Endothelial cell of umbilical vein (primary cell): Measurements from ENCODE around the gene TEKT1. TPM values are rescaled to one million over a fixed set of nuclear protein-coding genes. Genes with fewer than 3 reads are reported as not detected.
"Not testable (repeated sequence)": the region's sequence is repeated elsewhere in the genome, so short reads cannot be mapped to it uniquely, and the experiment has no call there.

Experiments used
- BruUV-seq: library from RNA; stranded (reverse); fragments of 400-500 nt; replicated peaks from 2 replicates; lab custom pipeline; 2021; lab: Mats Ljungman, UMichigan
- CTCF ChIA-PET: fragments of 300-600, 350-600 bp; sonication (Branson Sonifier 250); formaldehyde crosslinking; loops from one replicate; lab custom pipeline; 2021; ENCODE audit warnings: antibody characterized with exemption, inconsistent platforms; lab: Charles Lee
- POLR2A ChIA-PET: fragments of 300-600, 350-600 bp; sonication (Branson Sonifier 250); formaldehyde crosslinking; loops from one replicate; lab custom pipeline; 2021; ENCODE audit warnings: antibody characterized with exemption, inconsistent platforms; lab: Charles Lee
- DNase-seq: peaks from one replicate; pipeline ENCODE4 v3.0.0-alpha.2; 2011; ENCODE audit warnings: low read depth, low spot score
- FAIRE-seq: peaks from 2 replicates; lab custom pipeline; 2011; peaks lifted over from hg19 to GRCh38; lab: Jason Lieb, UNC
- H2AFZ ChIP-seq: 2 replicates; pipeline ENCODE4 v1.6.0; 2012; ENCODE audit warnings: low read depth, low read length, control low read depth, inconsistent platforms
- H3K27ac ChIP-seq: 2 replicates; pipeline ENCODE4 v1.5.1; 2011; ENCODE audit warnings: low read depth, mild to moderate bottlenecking, control low read depth, low read length, moderate library complexity; ENCODE audit not compliant: insufficient read depth
- H3K27me3 ChIP-seq, 2 experiments: 2 replicates each; pipeline versions ENCODE4 v1.6.0 to v1.6.1; 2011; ENCODE audit warnings: low read length in 2 of 2, mixed read lengths in 1 of 2; ENCODE audit not compliant: control insufficient read depth in 2 of 2, insufficient read depth in 2 of 2
- H3K36me3 ChIP-seq, 2 experiments: 2 replicates in 1 of 2; 3 replicates in 1 of 2; pipeline ENCODE4 v1.5.1; 2011; ENCODE audit warnings: low read length in 2 of 2, mild to moderate bottlenecking in 1 of 2, moderate library complexity in 1 of 2; ENCODE audit not compliant: control insufficient read depth in 2 of 2, insufficient read depth in 2 of 2; ENCODE audit errors: extremely low read depth in 1 of 2
- H3K4me1 ChIP-seq: 3 replicates; pipeline ENCODE4 v1.5.1; 2011; ENCODE audit warnings: mild to moderate bottlenecking, low read length; ENCODE audit not compliant: control insufficient read depth, insufficient read depth; ENCODE audit errors: extremely low read depth
- H3K4me2 ChIP-seq: 2 replicates; pipeline ENCODE4 v1.6.1; 2011; ENCODE audit warnings: low read length, control low read depth, mixed read lengths; ENCODE audit not compliant: insufficient read depth
- H3K4me3 ChIP-seq, 3 experiments: fragments of 200-600 bp in 1 of 3; sonication (generic), shearing (Covaris generic) in 1 of 3; replicated peaks in 1 of 3; 2 replicates each; pipeline ENCODE4 v1.5.1; 2011 to 2016; ENCODE audit warnings: control low read depth in 3 of 3, low read length in 3 of 3, mild to moderate bottlenecking in 2 of 3, inconsistent platforms in 1 of 3, low read depth in 1 of 3, moderate library complexity in 1 of 3; ENCODE audit not compliant: insufficient read depth in 1 of 3
- H3K79me2 ChIP-seq: 2 replicates; pipeline ENCODE4 v1.6.0; 2012; ENCODE audit warnings: low read length, inconsistent platforms; ENCODE audit not compliant: control insufficient read depth, insufficient read depth
- H3K9ac ChIP-seq: replicated peaks from 2 replicates; pipeline ENCODE3; 2011; ENCODE audit warnings: low read length, control low read depth; ENCODE audit not compliant: insufficient read depth; ENCODE audit errors: extremely low read depth
- H3K9me1 ChIP-seq: replicated peaks from 3 replicates; pipeline ENCODE4 v1.6.0; 2011; ENCODE audit warnings: mild to moderate bottlenecking, low read length; ENCODE audit not compliant: control insufficient read depth, insufficient read depth; ENCODE audit errors: extremely low read depth
- H3K9me3 ChIP-seq: replicated peaks from 2 replicates; pipeline ENCODE4 v1.5.1; 2012; ENCODE audit warnings: low read length, inconsistent platforms; ENCODE audit not compliant: control insufficient read depth, insufficient read depth
- H4K20me1 ChIP-seq: replicated peaks from 2 replicates; pipeline ENCODE3; 2011; ENCODE audit warnings: mild to moderate bottlenecking, low read length; ENCODE audit not compliant: control insufficient read depth, insufficient read depth; ENCODE audit errors: extremely low read depth
- dilution Hi-C: fragments of 300-500 bp; cut with MboI; formaldehyde crosslinking; loops from one replicate; pipeline ENCODE4 v1.15.0; 2019; ENCODE audit warnings: low sequenced_read_pairs; ENCODE audit not compliant: extremely low pct_ligation_motif_present
- intact Hi-C: fragments of 100-400 bp; cut with micrococcal nuclease; formaldehyde crosslinking; loops from one replicate; pipeline ENCODE4 v1.10.0; 2022
- polyA plus RNA-seq, 4 experiments: library from polyadenylated mRNA; depleted of rRNA in 3 of 4; stranded (reverse) in 3 of 4; unstranded in 1 of 4; fragments of >200 nt; gene quantifications; 2 replicates each; pipeline versions ENCODE4 v1.2.1 to v1.2.3, GENCODE V29; 2011 to 2012; ENCODE audit warnings: missing spikeins in 1 of 4
- total RNA-seq: library from RNA; stranded (reverse); gene quantifications from 2 replicates; pipeline ENCODE4 v1.2.3, GENCODE V29; 2021

Gene TEKT1
- total and polyA plus RNA-seq, 2 donors (not counting 3 experiments of a cell fraction or from before 2014, with no cell fraction given): not detected

DNA sequence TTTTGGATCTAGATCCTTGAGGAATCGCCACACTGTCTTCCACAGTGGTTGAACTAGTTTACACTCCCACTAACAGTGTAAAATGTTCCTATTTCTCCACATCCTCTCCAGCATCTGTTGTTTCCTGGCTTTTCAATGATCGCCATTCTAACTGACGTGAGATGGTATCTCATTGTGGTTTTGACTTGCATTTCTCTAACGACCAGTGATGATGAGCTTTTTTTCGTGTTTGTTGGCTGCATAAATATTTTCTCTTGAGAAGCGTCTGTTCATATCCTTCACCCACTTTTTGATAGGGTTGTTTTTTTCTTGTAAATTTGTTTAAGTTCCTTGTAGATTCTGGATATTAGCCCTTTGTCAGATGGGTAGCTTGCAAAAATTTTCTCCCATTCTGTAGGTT is 14.6 kb upstream of the TEKT1 start:
- H3K9ac ChIP-seq, POLR2A ChIA-PET, H3K79me2 ChIP-seq, H3K9me1 ChIP-seq, BruUV-seq, intact Hi-C loops, dilution Hi-C loops, H3K4me2 ChIP-seq, H4K20me1 ChIP-seq, H3K27ac ChIP-seq, H2AFZ ChIP-seq, FAIRE-seq, H3K4me1 ChIP-seq, H3K9me3 ChIP-seq, DNase-seq, H3K4me3 ChIP-seq, H3K36me3 ChIP-seq: not testable (repeated sequence)
- CTCF ChIA-PET: interaction anchor here (1.2 kb wide), 1 partner anchor 179 kb away, joined by 5 read pairs; no protein-coding TSS in a partner anchor
- peaks cover 16 to 23% of the 10 kb centered on the region in 2 experiments for H3K27me3 ChIP-seq

- H3K4me1 ChIP-seq, BruUV-seq, H3K36me3 ChIP-seq, dilution Hi-C loops, H3K9me3 ChIP-seq, intact Hi-C loops, FAIRE-seq, H3K9ac ChIP-seq, H2AFZ ChIP-seq, POLR2A ChIA-PET, DNase-seq, H3K9me1 ChIP-seq, H3K27ac ChIP-seq, H3K4me3 ChIP-seq, H3K4me2 ChIP-seq, H3K79me2 ChIP-seq, H4K20me1 ChIP-seq: not testable (repeated sequence)
- CTCF ChIA-PET: interaction anchor here (0.9 to 3.6 kb wide), 34 partner anchors 9 to 373 kb away, joined by 3 to 81 read pairs (median 7); partner anchors contain the start of genes RNASEK, SLC13A5, SLC16A13 and TEKT1
- peaks cover 24 to 29% of the 10 kb centered on the region in 2 experiments for H3K27me3 ChIP-seq
Measured at GRCh38 chr17:6844406-6844805, 12.9 kb upstream of the TEKT1 start.
